Right lobe of liver (tissue), 4 donors: Measurements from ENCODE around the gene APOL2.

Experiments used
- CTCF ChIP-seq, 4 donors: fragments of 200-600 bp in 3 of 4; fragments of 450-650 bp in 1 of 4; IDR thresholded peaks; one replicate each; pipeline versions ENCODE4 v1.5.1 to v1.8.0; 2016 to 2022; ENCODE audit warnings: antibody characterized with exemption in 4 of 4, mild to moderate bottlenecking in 2 of 4
- POLR2A ChIP-seq: fragments of 450-650 bp; IDR thresholded peaks from one replicate; pipeline ENCODE4 v1.6.1; 2017; ENCODE audit warnings: antibody characterized with exemption, mild to moderate bottlenecking
- donor health status: DM: no; HTN: no; CAD: no.
- donor health status: DM: no; HTN: no; CAD: no.
- donor health status: DM: no; HTN: yes; CAD: no.

DNA sequence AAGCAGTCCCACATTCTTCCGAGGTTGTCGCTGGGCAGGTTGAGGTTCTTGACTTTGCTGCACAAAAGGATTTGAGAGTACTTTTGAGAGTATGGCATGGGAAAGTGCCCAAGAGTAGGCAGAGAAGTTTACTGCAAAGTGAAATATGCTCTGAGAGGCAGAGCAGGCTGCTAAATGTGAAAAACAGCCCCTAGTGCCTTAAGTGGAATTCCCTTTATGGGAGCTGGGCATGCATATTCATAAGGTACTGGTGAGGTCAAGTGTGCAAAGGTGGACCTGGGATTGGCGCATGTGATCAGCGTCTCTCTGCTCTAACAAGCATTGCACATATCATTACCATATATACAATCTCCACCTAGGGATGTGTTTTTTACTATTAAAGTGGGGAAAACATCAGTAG, 25.7 kb downstream of the APOL2 start:
- TF ChIP-seq CTCF (IDR thresholded peaks at IDR 0.05) (no peak), POLR2A (no peak)
